ENCODE results near the gene SYMPK. TPM values are rescaled to one million over a fixed set of nuclear protein-coding genes. Genes with fewer than 3 reads are reported as not detected.

The SYMPK gene
- polyA plus RNA-seq, 3 donors = 59.7 to 76.5 (median 70.1) TPM

Other genes starting within 250 kb of the SYMPK start
- gene EML2, start 223.8 kb downstream of the SYMPK start, polyA plus RNA-seq (ENCODE audit: insufficient read length in 3 of 3) = 10 to 100 TPM; 17.8 to 28.0 (median 20.6) TPM
- gene GIPR, start 194.9 kb downstream of the SYMPK start, polyA plus RNA-seq (ENCODE audit: insufficient read length in 3 of 3) = 1 to 10 TPM in 1 of 3 donors, under 1 TPM in 2; 0.28 to 1.6 (median 0.43) TPM
- 100 to 1,000 TPM; 310 to 350 (median 317) TPM for gene SNRPD2, start 171.2 kb downstream of the SYMPK start, polyA plus RNA-seq (ENCODE audit: insufficient read length in 3 of 3)
- 10 to 100 TPM in 2 of 3 donors, 1 to 10 TPM in 1; 6.8 to 11.0 (median 10.7) TPM for gene QPCTL, start 170.5 kb downstream of the SYMPK start, polyA plus RNA-seq (ENCODE audit: insufficient read length in 3 of 3)
- 10 to 100 TPM; 12.2 to 24.4 (median 17.3) TPM for gene FBXO46, start 132.3 kb downstream of the SYMPK start, polyA plus RNA-seq (ENCODE audit: insufficient read length in 3 of 3)
- not detected for gene MEIOSIN, start 129.7 kb downstream of the SYMPK start, polyA plus RNA-seq (ENCODE audit: insufficient read length in 3 of 3)
- 10 to 100 TPM; 13.9 to 28.1 (median 22.7) TPM for gene SIX5, start 93.9 kb downstream of the SYMPK start, polyA plus RNA-seq (ENCODE audit: insufficient read length in 3 of 3)
- 10 to 100 TPM; 39.1 to 63.6 (median 61.2) TPM for gene DMPK, start 80.7 kb downstream of the SYMPK start, polyA plus RNA-seq (ENCODE audit: insufficient read length in 3 of 3)
- 10 to 100 TPM; 27.1 to 46.9 (median 40.8) TPM for gene DMWD, start 70.3 kb downstream of the SYMPK start, polyA plus RNA-seq (ENCODE audit: insufficient read length in 3 of 3)
- not detected for gene RSPH6A, start 47.8 kb downstream of the SYMPK start, polyA plus RNA-seq (ENCODE audit: insufficient read length in 3 of 3)
- gene FOXA3, start 1.2 kb upstream of the SYMPK start, polyA plus RNA-seq (ENCODE audit: insufficient read length in 3 of 3) = under 1 TPM; 0.12 to 0.79 (median 0.22) TPM
- gene IRF2BP1, start 23.0 kb upstream of the SYMPK start, polyA plus RNA-seq (ENCODE audit: insufficient read length in 3 of 3) = 10 to 100 TPM; 14.1 to 28.5 (median 24.3) TPM
- 1 to 10 TPM; 2.8 to 5.9 (median 4.8) TPM for gene MYPOP, start 39.5 kb upstream of the SYMPK start, polyA plus RNA-seq (ENCODE audit: insufficient read length in 3 of 3)
- gene NANOS2, start 51.6 kb upstream of the SYMPK start, polyA plus RNA-seq (ENCODE audit: insufficient read length in 3 of 3) = not detected
- 1 to 10 TPM; 4.1 to 5.4 (median 4.2) TPM for gene NOVA2, start 110.7 kb upstream of the SYMPK start, polyA plus RNA-seq (ENCODE audit: insufficient read length in 3 of 3)
- 10 to 100 TPM in 2 of 3 donors, 1 to 10 TPM in 1; 9.5 to 16.0 (median 13.8) TPM for gene CCDC61, start 132.3 kb upstream of the SYMPK start, polyA plus RNA-seq (ENCODE audit: insufficient read length in 3 of 3)
- gene PGLYRP1, start 159.9 kb upstream of the SYMPK start, polyA plus RNA-seq (ENCODE audit: insufficient read length in 3 of 3) = under 1 TPM; 0.45 to 0.85 (median 0.70) TPM
- under 1 TPM; 0.37 to 0.88 (median 0.37) TPM for gene IGFL4, start 177.9 kb upstream of the SYMPK start, polyA plus RNA-seq (ENCODE audit: insufficient read length in 3 of 3)